GM19035 (cell line): ENCODE data around the gene FAM222B.

ENCODE experiments used
- ATAC-seq: cut with Tn5 transposase; IDR thresholded peaks from one replicate; pipeline ENCODE4 v1.9.1; 2021; ENCODE audit not compliant: unreplicated experiment

The FAM222B gene

GRCh38 chr17:28716740-28717577 is 125.6 kb downstream of the FAM222B start:
- ATAC-seq, result no peak

- ATAC-seq, result no peak
Measured at GRCh38 chr17:28715217-28715616, 127.4 kb downstream of the FAM222B start.

GRCh38 chr17:28714281-28714680 is 128.3 kb downstream of the FAM222B start:
- ATAC-seq, result no peak

- ATAC-seq, result no peak
Measured at GRCh38 chr17:28712705-28713415, 129.7 kb downstream of the FAM222B start.

GRCh38 chr17:28712032-28712704 is 130.4 kb downstream of the FAM222B start:
- ATAC-seq, result no peak

GRCh38 chr17:28711723-28712031 is 130.9 kb downstream of the FAM222B start, which contains the start of gene PROCA1:
Gene PROCA1 (minus strand): TSS chr17:28711888. CDS start chr17:28711660, 228 bp downstream.
- ATAC-seq, result no peak

GRCh38 chr17:28710861-28711722 is 131.5 kb downstream of the FAM222B start:
- peak; percentile 77 for ATAC-seq

- no peak for ATAC-seq
Measured at GRCh38 chr17:28707339-28707720, 135.3 kb downstream of the FAM222B start.

GRCh38 chr17:28706471-28707338 is 135.9 kb downstream of the FAM222B start:
- ATAC-seq, result no peak
